ENCODE results near the gene GAPVD1.
A peak's percentile ranks its signal among the peaks of the same experiment; 100 is the strongest.

GAPVD1 gene

GRCh38 chr9:125415583-125416460, 154.2 kb downstream of the GAPVD1 start:
- Histone ChIP-seq H3K9me3 (ENCODE audit: control insufficient read depth in 2 of 2, low read length in 2 of 2) (no peaks in the 10 kb centered on the region), H3K36me3 (ENCODE audit: control insufficient read depth in 2 of 2, insufficient read depth in 2 of 2, low read length in 2 of 2) (no peaks in the 10 kb centered on the region), H3K27me3 (ENCODE audit: control insufficient read depth in 1 of 2, insufficient read depth in 2 of 2, low read length in 2 of 2) (no peaks in the 10 kb centered on the region), H3K4me1 (ENCODE audit: control insufficient read depth, insufficient read depth, low read length) (peaks cover 10% of the 10 kb centered on the region), H3K4me3 (ENCODE audit: low read length in 2 of 2) (no peak overlapping the region), H3K27ac (ENCODE audit: low read length) (peak overlapping the region; percentile 58), H3K9ac (ENCODE audit: low read length in 2 of 2) (no peak overlapping the region)

DNA sequence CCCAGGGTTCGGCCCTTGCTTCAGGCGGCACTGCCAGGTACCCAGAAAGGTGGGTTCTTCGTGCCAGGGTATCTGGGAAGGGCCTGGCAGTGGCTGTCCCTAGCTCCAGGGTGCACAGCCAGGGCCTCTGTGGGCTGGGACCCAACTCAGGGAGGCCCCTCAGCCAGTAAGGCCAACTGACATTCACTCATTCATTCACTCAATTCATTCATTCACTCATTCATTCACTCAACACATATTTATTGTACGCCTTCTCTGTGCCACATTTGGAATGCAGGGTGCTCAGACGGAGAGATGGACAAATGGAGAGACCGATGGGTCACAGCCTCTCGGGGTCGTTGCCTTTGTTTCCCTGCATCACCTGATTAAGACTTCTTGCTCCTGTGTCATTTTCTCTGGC, 154.9 kb downstream of the GAPVD1 start:
- Histone ChIP-seq H3K4me1 (ENCODE audit: control insufficient read depth, insufficient read depth, low read length) (peaks cover 10% of the 10 kb centered on the region), H3K27me3 (ENCODE audit: control insufficient read depth in 1 of 2, insufficient read depth in 2 of 2, low read length in 2 of 2) (no peaks in the 10 kb centered on the region), H3K9me3 (ENCODE audit: control insufficient read depth in 2 of 2, low read length in 2 of 2) (no peaks in the 10 kb centered on the region), H3K9ac (ENCODE audit: low read length in 2 of 2) (no peak overlapping the region), H3K36me3 (ENCODE audit: control insufficient read depth in 2 of 2, insufficient read depth in 2 of 2, low read length in 2 of 2) (no peaks in the 10 kb centered on the region), H3K27ac (ENCODE audit: low read length) (peak overlapping the region; percentile 58), H3K4me3 (ENCODE audit: low read length in 2 of 2) (no peak overlapping the region)

Data from stomach smooth muscle (tissue), 2 donors.